ENCODE data around the gene HRH3. TPM values are rescaled to one million over a fixed set of nuclear protein-coding genes. Genes with fewer than 3 reads are reported as not detected.

HRH3 gene
- polyA plus RNA-seq, 3 donors, result not detected

GRCh38 chr20:62208795-62209755 is 11.0 kb downstream of the HRH3 start:
- Histone ChIP-seq H3K36me3 (replicated peaks in 1 of 2; ENCODE audit: control insufficient read depth in 1 of 2, insufficient read depth in 2 of 2, low read length in 2 of 2) (no peaks in the 10 kb centered on the region), H3K9ac (ENCODE audit: insufficient read depth, low read length, poor library complexity, severe bottlenecking) (no peak overlapping the region), H2AFZ (ENCODE audit: insufficient read depth, low read depth, low read length, poor library complexity, severe bottlenecking) (no peak overlapping the region), H3K27me3 (ENCODE audit: control insufficient read depth in 2 of 2, insufficient read depth in 2 of 2, low read length in 2 of 2) (peaks cover 0 to 9% of the 10 kb centered on the region in 2 donors), H4K20me1 (ENCODE audit: insufficient read depth, low read length) (no peaks in the 10 kb centered on the region), H3K4me3 (replicated peaks in 1 of 3; ENCODE audit: low read depth in 2 of 3, low read length in 3 of 3) (no peak overlapping the region), H3K4me2 (replicated peaks; ENCODE audit: extremely low read depth, low read length, poor library complexity, severe bottlenecking) (no peak overlapping the region), H3K27ac (ENCODE audit: low read depth in 1 of 2, low read length in 2 of 2) (no peak overlapping the region), H3K79me2 (ENCODE audit: insufficient read depth, low read length) (no peaks in the 10 kb centered on the region), H3K9me3 (replicated peaks in 1 of 2; ENCODE audit: control insufficient read depth in 1 of 2, insufficient read depth in 1 of 2, low read length in 2 of 2) (no peaks in the 10 kb centered on the region), H3K4me1 (ENCODE audit: control insufficient read depth in 1 of 2, insufficient read depth in 2 of 2, low read length in 2 of 2) (no peaks in the 10 kb centered on the region)
- no peak for DNase-seq
- no peak overlapping the region for H3K4me3 Mint-ChIP-seq
- H3K36me3 Mint-ChIP-seq, result peaks cover 0 to 6% of the 10 kb centered on the region in 2 donors
- TF ChIP-seq CTCF (IDR thresholded peaks at IDR 0.05), result no peak
- intact Hi-C loops (cut with micrococcal nuclease), result no loop called here
- H3K27ac Mint-ChIP-seq, result no peak overlapping the region
- H3K9me3 Mint-ChIP-seq, result no peaks in the 10 kb centered on the region
- peaks cover 3 to 22% (median 9%) of the 10 kb centered on the region in 3 donors for H3K27me3 Mint-ChIP-seq (ENCODE audit: low read depth in 3 of 3)
- 63% methylated on average over 15 of the region's 27 CpGs for WGBS (ENCODE audit: insufficient coverage)
- no peaks in the 10 kb centered on the region for H3K4me1 Mint-ChIP-seq

GRCh38 chr20:62208061-62208794 is 11.8 kb downstream of the HRH3 start:
- H3K9me3 ChIP-seq (replicated peaks in 1 of 2; ENCODE audit: control insufficient read depth in 1 of 2, insufficient read depth in 1 of 2, low read length in 2 of 2), result no peaks in the 10 kb centered on the region
- TF ChIP-seq CTCF (IDR thresholded peaks at IDR 0.05), result no peak
- Mint-ChIP-seq H3K36me3 (peaks cover 3 to 11% of the 10 kb centered on the region in 2 donors), H3K4me1 (no peaks in the 10 kb centered on the region), H3K27ac (no peak overlapping the region), H3K27me3 (ENCODE audit: low read depth in 3 of 3) (peaks cover 2 to 22% (median 4%) of the 10 kb centered on the region in 3 donors), H3K9me3 (no peaks in the 10 kb centered on the region), H3K4me3 (no peak overlapping the region)
- peaks cover 0 to 9% of the 10 kb centered on the region in 2 donors for H3K27me3 ChIP-seq (ENCODE audit: control insufficient read depth in 2 of 2, insufficient read depth in 2 of 2, low read length in 2 of 2)
- 92% methylated on average over 5 of the region's 19 CpGs for WGBS (ENCODE audit: insufficient coverage)
- H3K27ac ChIP-seq (ENCODE audit: low read depth in 1 of 2, low read length in 2 of 2), result no peak overlapping the region
- no peak overlapping the region for H3K9ac ChIP-seq (ENCODE audit: insufficient read depth, low read length, poor library complexity, severe bottlenecking)
- H3K4me3 ChIP-seq (replicated peaks in 1 of 3; ENCODE audit: low read depth in 2 of 3, low read length in 3 of 3), result no peak overlapping the region
- H4K20me1 ChIP-seq (ENCODE audit: insufficient read depth, low read length), result no peaks in the 10 kb centered on the region
- H3K4me2 ChIP-seq (replicated peaks; ENCODE audit: extremely low read depth, low read length, poor library complexity, severe bottlenecking), result no peak overlapping the region
- no peaks in the 10 kb centered on the region for H3K79me2 ChIP-seq (ENCODE audit: insufficient read depth, low read length)
- DNase-seq, result no peak
- intact Hi-C loops (cut with micrococcal nuclease), result no loop called here
- no peaks in the 10 kb centered on the region for H3K4me1 ChIP-seq (ENCODE audit: control insufficient read depth in 1 of 2, insufficient read depth in 2 of 2, low read length in 2 of 2)
- H3K36me3 ChIP-seq (replicated peaks in 1 of 2; ENCODE audit: control insufficient read depth in 1 of 2, insufficient read depth in 2 of 2, low read length in 2 of 2), result peaks cover 0 to 5% of the 10 kb centered on the region in 2 donors
- H2AFZ ChIP-seq (ENCODE audit: insufficient read depth, low read depth, low read length, poor library complexity, severe bottlenecking), result no peak overlapping the region

All from CD14-positive monocyte (primary cell).